GM21390 (cell line): ENCODE results near the gene CHST1.

ENCODE experiments used
- ATAC-seq: cut with Tn5 transposase; IDR thresholded peaks from one replicate; pipeline ENCODE4 v1.9.1; 2021; ENCODE audit not compliant: unreplicated experiment

CHST1 gene

GRCh38 chr11:45674481-45675190 is 9.2 kb upstream of the CHST1 start:
- no peak for ATAC-seq

- no peak for ATAC-seq
Observed at GRCh38 chr11:45673441-45673840, 8.0 kb upstream of the CHST1 start.

GRCh38 chr11:45672593-45672992 is 7.2 kb upstream of the CHST1 start:
- no peak for ATAC-seq

GRCh38 chr11:45671246-45672171 is 6.1 kb upstream of the CHST1 start:
- no peak for ATAC-seq

GRCh38 chr11:45670386-45671135 is 5.1 kb upstream of the CHST1 start:
- no peak for ATAC-seq

DNA sequence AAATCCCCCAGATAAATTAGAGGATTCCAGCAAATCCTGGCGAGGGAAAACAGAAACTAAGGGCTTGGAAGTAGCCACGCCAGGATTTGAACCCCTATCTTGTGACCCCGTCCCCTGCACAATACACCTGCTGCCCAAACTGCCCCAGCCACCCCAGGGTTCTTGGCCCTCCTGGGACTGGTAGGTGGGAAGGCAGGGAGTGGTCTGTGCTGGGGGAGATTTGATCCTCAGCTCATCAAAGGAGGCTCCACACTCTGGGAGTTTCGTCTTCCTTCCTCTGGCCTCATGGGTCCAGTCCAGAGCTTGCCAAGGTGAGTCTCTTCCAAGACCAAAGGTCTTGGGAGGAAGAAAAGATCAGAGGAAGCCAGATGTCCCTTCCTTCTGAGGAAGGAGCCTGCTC is 4.5 kb upstream of the CHST1 start:
- no peak for ATAC-seq

DNA sequence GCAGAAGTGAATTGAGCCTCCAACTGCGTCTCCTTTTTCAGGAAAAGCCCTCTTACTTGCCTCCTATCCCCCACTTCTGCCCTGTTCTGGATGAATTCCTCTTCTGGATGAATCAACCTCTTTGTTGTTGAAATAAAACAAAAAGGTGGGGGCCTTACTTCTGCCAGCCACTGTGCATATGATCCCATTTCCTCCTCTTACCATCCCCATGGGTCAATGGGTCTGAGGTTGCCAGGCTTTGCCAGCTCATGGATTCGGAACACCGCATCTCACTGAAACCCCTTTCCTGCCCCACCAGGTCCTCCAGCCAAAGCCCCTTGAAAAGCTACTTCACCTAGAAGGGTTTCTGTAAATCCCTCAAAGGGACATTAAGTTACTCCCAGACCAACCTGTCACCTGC is 3.7 kb upstream of the CHST1 start:
- ATAC-seq = no peak

- ATAC-seq = no peak
Observed at GRCh38 chr11:45667929-45668680, 2.7 kb upstream of the CHST1 start.

- ATAC-seq = no peak
Observed at GRCh38 chr11:45666648-45667642, 1.5 kb upstream of the CHST1 start.

- ATAC-seq = no peak
Observed at GRCh38 chr11:45665933-45666647, 668 bp upstream of the CHST1 start.

GRCh38 chr11:45664376-45665205 is 831 bp downstream of the CHST1 start:
- ATAC-seq = no peak

DNA sequence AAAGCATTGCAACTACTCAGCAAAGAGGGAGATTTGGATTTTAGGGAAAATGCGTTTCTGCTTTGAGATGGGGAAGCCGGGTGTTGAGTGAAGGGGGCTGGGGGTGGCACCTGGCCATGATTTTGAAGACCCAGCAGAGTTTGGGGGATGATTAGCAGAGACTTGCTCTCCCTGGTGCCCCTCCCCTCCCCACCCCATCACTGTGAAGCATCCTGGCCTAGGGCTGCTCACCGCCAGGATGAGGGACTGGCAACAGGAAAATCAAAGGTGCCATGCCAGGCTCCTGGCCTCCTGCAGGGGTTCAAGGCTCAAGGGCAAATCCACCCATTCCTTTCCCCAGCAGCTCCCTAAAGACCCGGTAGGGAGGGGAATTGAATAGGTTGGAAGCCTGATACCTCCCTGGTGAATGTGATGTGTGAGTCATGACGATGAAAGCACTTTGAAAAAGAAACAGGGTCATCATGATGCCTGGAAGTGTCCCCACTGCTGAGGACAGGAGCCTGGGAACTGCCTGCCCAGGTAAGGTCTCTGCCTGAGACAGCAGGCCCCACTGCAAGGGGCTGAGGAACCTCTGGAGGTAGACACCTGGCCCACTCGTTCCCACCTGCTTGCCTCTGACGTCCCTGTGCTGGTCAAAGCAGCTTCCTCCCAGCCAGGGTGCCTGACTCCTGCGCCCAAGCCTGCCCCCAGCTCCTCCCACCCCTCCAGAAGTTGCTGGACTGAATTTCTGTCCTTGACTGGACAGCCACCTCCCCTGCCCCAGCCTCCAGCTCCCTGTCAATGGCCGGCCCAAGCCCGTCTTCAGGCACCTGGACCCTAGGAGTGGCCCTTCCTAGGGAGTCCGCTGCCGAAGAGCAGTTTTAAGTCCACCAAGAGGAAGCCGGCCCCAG is 1.7 kb downstream of the CHST1 start:
- ATAC-seq = no peak

DNA sequence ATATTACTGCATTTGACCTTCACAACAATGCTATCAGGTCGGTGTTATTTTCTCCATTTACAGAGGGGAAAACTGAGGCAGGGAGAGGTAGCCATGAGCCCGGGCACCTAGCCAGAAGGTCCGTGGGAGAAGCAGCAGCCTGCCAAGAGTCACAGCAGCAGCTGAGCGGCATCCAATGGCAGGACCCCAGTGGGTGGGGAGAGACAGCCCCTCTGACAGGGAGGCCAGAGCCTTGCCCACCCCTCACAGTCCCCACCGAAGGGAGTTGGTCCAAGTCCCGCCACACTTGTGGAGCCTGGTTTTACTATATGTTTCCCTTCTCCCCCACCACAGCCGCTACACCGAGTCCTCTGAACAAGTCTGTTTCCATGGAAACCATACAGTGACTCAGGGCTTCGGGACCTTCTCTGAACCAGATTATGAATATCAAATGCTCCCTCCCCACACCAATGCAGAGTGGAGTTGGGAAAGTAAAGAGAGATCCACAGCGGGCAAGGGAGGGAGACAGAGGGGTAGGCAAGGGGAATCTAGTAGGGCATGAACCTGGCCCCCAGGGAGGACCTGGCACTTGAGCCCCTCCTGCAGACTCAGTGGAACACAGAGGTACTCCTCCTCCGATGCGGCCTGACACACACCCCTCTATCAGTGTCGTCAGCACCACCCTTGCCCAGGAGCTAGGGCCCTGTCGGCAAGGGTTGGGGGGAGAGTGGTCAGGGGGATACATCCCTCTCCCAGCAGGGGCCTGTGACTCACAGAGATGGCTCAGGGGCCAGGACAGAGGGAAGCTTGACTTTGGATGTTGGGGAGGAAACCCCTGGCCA is 2.5 kb downstream of the CHST1 start:
- ATAC-seq = no peak

- ATAC-seq = no peak
Observed at GRCh38 chr11:45662096-45662664, 3.2 kb downstream of the CHST1 start.

DNA sequence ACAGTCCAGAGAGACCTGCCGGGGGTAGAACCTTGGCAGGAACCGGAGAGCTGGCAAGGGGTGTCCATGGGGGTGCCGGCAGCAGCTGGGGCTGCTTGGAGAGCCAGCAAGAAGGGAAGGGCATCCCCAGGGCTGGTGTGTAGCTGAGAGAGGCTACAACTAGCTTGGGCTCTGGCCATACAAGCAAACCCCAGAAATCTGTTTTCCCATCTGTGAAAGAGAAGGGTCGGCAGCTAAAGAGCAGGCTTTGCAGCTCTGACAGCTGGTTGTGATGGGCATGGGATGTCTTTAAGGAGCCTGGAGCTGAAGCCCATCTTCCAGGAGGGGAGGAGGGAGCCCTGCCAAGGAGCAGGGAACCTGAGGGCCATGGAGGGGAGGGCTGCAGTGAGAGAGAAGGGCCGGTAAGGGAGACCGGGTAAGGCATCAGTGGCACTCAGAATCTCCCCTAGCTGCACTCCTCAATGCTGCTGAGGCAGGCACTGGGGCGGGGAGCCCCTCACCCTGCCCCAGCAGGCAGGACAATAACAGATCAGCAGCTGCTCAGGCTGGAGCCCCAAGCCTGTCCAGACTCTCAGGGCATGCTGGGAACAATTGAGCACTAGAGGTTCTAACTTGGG is 3.9 kb downstream of the CHST1 start:
- no peak for ATAC-seq
